ENCODE data around the gene UBN1.

The UBN1 gene

DNA sequence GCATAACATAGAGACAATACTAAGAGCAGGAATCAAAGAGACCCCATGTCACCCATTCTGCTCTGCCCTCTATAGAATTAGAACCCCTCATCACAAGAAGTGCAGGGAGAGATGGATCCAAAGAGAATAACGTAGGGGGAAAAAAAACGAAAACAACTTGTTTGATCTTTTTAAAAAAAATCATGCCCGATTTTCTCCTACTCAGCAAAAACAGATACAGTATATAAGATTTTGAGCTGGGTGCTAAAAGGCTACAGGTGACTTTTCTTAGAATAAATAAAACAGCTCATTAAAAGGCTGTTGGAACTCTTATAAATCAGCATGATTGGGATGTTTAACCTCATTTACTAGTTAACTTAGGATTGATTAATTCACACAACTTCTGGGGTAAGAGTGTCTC, 17.4 kb downstream of the UBN1 start:
- H3K4me3 ChIP-seq (ENCODE audit: control insufficient read depth, low read depth, low read length) = no peak overlapping the region
- no peak for DNase-seq (ENCODE audit: low read depth)
- TF ChIP-seq CTCF (conservative IDR thresholded peaks at IDR 0.05; ENCODE audit: control insufficient read depth, insufficient read depth, low read depth, low read length) = no peak

- no peak for DNase-seq (ENCODE audit: low read depth)
- H3K4me3 ChIP-seq (ENCODE audit: control insufficient read depth, low read depth, low read length) = no peak overlapping the region
- no peak for TF ChIP-seq CTCF (conservative IDR thresholded peaks at IDR 0.05; ENCODE audit: control insufficient read depth, insufficient read depth, low read depth, low read length)
These were observed 18.1 kb downstream of the UBN1 start for GRCh38 chr16:4865231-4865860.

DNA sequence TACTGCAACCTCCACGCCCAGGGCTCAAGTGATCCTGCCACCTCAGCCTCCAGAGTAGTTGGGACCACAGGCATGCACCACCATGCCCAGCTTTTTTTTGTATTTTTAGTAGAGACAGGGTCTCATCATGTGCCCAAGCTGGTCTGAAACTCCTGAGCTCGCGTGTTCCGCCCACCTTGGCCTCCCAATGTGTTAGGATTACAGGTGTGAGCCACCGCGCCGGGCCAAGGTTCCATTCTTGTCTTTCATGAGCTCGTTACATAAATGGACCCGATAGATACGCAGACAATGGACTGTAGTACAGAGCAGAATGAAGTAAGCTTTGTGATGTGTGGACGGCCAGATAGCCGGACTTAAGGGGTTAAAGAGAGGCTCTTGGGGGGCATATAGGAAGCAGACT, 19.3 kb downstream of the UBN1 start:
- H3K4me3 ChIP-seq (ENCODE audit: control insufficient read depth, low read depth, low read length) = no peak overlapping the region
- DNase-seq (ENCODE audit: low read depth) = no peak
- no peak for TF ChIP-seq CTCF (conservative IDR thresholded peaks at IDR 0.05; ENCODE audit: control insufficient read depth, insufficient read depth, low read depth, low read length)

- DNase-seq (ENCODE audit: low read depth) = no peak
- no peak for TF ChIP-seq CTCF (conservative IDR thresholded peaks at IDR 0.05; ENCODE audit: control insufficient read depth, insufficient read depth, low read depth, low read length)
- H3K4me3 ChIP-seq (ENCODE audit: control insufficient read depth, low read depth, low read length) = no peak overlapping the region
These were observed 20.7 kb downstream of the UBN1 start for GRCh38 chr16:4868026-4868425.

- DNase-seq (ENCODE audit: low read depth) = no peak
- no peak overlapping the region for H3K4me3 ChIP-seq (ENCODE audit: control insufficient read depth, low read depth, low read length)
- no peak for TF ChIP-seq CTCF (conservative IDR thresholded peaks at IDR 0.05; ENCODE audit: control insufficient read depth, insufficient read depth, low read depth, low read length)
These were observed 21.3 kb downstream of the UBN1 start for GRCh38 chr16:4868535-4868934.

- TF ChIP-seq CTCF (conservative IDR thresholded peaks at IDR 0.05; ENCODE audit: control insufficient read depth, insufficient read depth, low read depth, low read length) = no peak
- no peak for DNase-seq (ENCODE audit: low read depth)
- no peak overlapping the region for H3K4me3 ChIP-seq (ENCODE audit: control insufficient read depth, low read depth, low read length)
These were observed 22.0 kb downstream of the UBN1 start for GRCh38 chr16:4869147-4869805.

All from fibroblast of mammary gland (primary cell).